Neural cell (in vitro differentiated cells): ENCODE data around the gene TNFAIP1.
"Not testable (repeated sequence)": the region's sequence is repeated elsewhere in the genome, so short reads cannot be mapped to it uniquely, and the experiment has no call there.

Source experiments
- CTCF ChIP-seq: fragments of 450-650 bp; IDR thresholded peaks from 2 replicates; pipeline ENCODE4 v1.5.1; 2014; ENCODE audit warnings: antibody characterized with exemption, mild to moderate bottlenecking, moderate library complexity; ENCODE audit not compliant: poor library complexity, severe bottlenecking
- EP300 ChIP-seq: fragments of 450-650 bp; conservative IDR thresholded peaks from 2 replicates; pipeline ENCODE4 v1.6.1; 2014; ENCODE audit warnings: antibody characterized with exemption, mild to moderate bottlenecking, moderate library complexity; ENCODE audit not compliant: poor library complexity, severe bottlenecking
- EZH2 ChIP-seq: fragments of 200-600, 300-800 bp; shearing (Covaris generic), sonication (generic); IDR thresholded peaks from 2 replicates; pipeline ENCODE4 v1.6.1; 2014; ENCODE audit warnings: antibody characterized with exemption, low read length, borderline replicate concordance, mild to moderate bottlenecking; ENCODE audit not compliant: insufficient read depth, poor library complexity, severe bottlenecking
- RAD21 ChIP-seq: fragments of 450-650 bp; conservative IDR thresholded peaks from 2 replicates; pipeline ENCODE4 v1.6.1; 2014; ENCODE audit warnings: antibody characterized with exemption, mild to moderate bottlenecking, moderate library complexity
- SMC3 ChIP-seq: fragments of 450-650 bp; conservative IDR thresholded peaks from 2 replicates; pipeline ENCODE4 v1.6.1; 2014; ENCODE audit warnings: antibody characterized with exemption, mild to moderate bottlenecking, moderate library complexity; ENCODE audit not compliant: poor library complexity

GRCh38 chr17:28292878-28293277, 42.7 kb upstream of the TNFAIP1 start:
- TF ChIP-seq CTCF, EP300, EZH2, SMC3, RAD21: not testable (repeated sequence)
